Activated CD4-positive, alpha-beta T cell treated with anti-CD3 and anti-CD28 coated beads, Interleukin-2, amount 10 ng/mL, durations not matched to agents 7 days and 5 days (primary cell): ENCODE data around the gene FADS6. TPM values are rescaled to one million over a fixed set of nuclear protein-coding genes. Genes with fewer than 3 reads are reported as not detected.

Experiments
- CTCF ChIA-PET: fragments of 350-600 bp; sonication (Branson Sonifier 250); formaldehyde crosslinking; loops from one replicate; lab custom pipeline; 2021; ENCODE audit warnings: antibody characterized with exemption; lab: Charles Lee
- POLR2A ChIA-PET: fragments of 350-600 bp; sonication (Branson Sonifier 250); formaldehyde crosslinking; loops from one replicate; lab custom pipeline; 2021; ENCODE audit warnings: antibody characterized with exemption; lab: Charles Lee
- DNase-seq: peaks from one replicate; pipeline ENCODE4 v3.0.0-alpha.2; 2020
- H3K27ac Mint-ChIP-seq: one replicate; pipeline ENCODE4 v1.8.0; 2021; ENCODE audit warnings: mild to moderate bottlenecking, moderate library complexity, mixed read lengths
- H3K27me3 Mint-ChIP-seq: one replicate; pipeline ENCODE4 v1.8.0; 2021; ENCODE audit warnings: mixed read lengths
- H3K36me3 Mint-ChIP-seq: one replicate; pipeline ENCODE4 v1.8.0; 2021; ENCODE audit warnings: low read depth, mixed read lengths
- H3K4me1 Mint-ChIP-seq: one replicate; pipeline ENCODE4 v1.8.0; 2021; ENCODE audit warnings: mixed read lengths
- H3K4me3 Mint-ChIP-seq: one replicate; pipeline ENCODE4 v1.8.0; 2021; ENCODE audit warnings: mild to moderate bottlenecking, moderate library complexity, mixed read lengths
- H3K9me3 Mint-ChIP-seq: one replicate; pipeline ENCODE4 v1.8.0; 2021; ENCODE audit warnings: mixed read lengths
- total RNA-seq, 2 experiments: library from RNA; stranded (reverse); gene quantifications; one replicate each; pipeline ENCODE4 v1.2.3, GENCODE V29; 2021

The FADS6 gene
- total RNA-seq, result not detected

- no peaks in the 10 kb centered on the region for H3K9me3 Mint-ChIP-seq
- ChIA-PET POLR2A (no interaction called here), CTCF (interaction anchor here (1.2 to 1.6 kb wide), 3 partner anchors 20 to 66 kb away, joined by 3 to 4 read pairs (median 3); partner anchors contain the start of gene OTOP2)
- H3K27ac Mint-ChIP-seq, result no peak within 1 kb of the TSS
- H3K36me3 Mint-ChIP-seq, result no peaks in the 10 kb centered on the region
- H3K4me3 Mint-ChIP-seq, result peak within 1 kb of the TSS; percentile 40
- peaks cover 5% of the 10 kb centered on the region for H3K4me1 Mint-ChIP-seq
- H3K27me3 Mint-ChIP-seq, result peaks cover 50% of the 10 kb centered on the region
- DNase-seq, result no peak
Observed at GRCh38 chr17:74892974-74893911, at the start of gene FADS6. TSS of gene FADS6 (minus strand) at chr17:74893633. CDS start at chr17:74893595, 38 bp downstream.

GRCh38 chr17:74941128-74941725, 47.8 kb upstream of the FADS6 start:
- H3K27ac Mint-ChIP-seq, result no peak overlapping the region
- no peaks in the 10 kb centered on the region for H3K36me3 Mint-ChIP-seq
- ChIA-PET POLR2A (no interaction called here), CTCF (interaction anchor here (1.8 kb wide), 1 partner anchor 20 kb away, joined by 5 read pairs; no protein-coding TSS in a partner anchor)
- H3K4me1 Mint-ChIP-seq, result peaks cover 2% of the 10 kb centered on the region
- H3K4me3 Mint-ChIP-seq, result no peak overlapping the region
- peaks cover 46% of the 10 kb centered on the region for H3K27me3 Mint-ChIP-seq
- no peaks in the 10 kb centered on the region for H3K9me3 Mint-ChIP-seq
- DNase-seq, result no peak

- Mint-ChIP-seq H3K9me3 (no peaks in the 10 kb centered on the region), H3K4me1 (peaks cover 2% of the 10 kb centered on the region), H3K4me3 (no peak overlapping the region), H3K27me3 (peaks cover 51% of the 10 kb centered on the region), H3K36me3 (no peaks in the 10 kb centered on the region), H3K27ac (peak overlapping the region; percentile 61)
- CTCF ChIA-PET, result interaction anchor here (0.6 to 1.2 kb wide), 3 partner anchors 8 to 288 kb away, joined by 3 to 7 read pairs (median 4); no protein-coding TSS in a partner anchor
- POLR2A ChIA-PET, result no interaction called here
- DNase-seq, result no peak
Observed at GRCh38 chr17:74939534-74939933, 46.1 kb upstream of the FADS6 start.

- no peak for DNase-seq
- Mint-ChIP-seq H3K4me1 (peaks cover 2% of the 10 kb centered on the region), H3K27me3 (peaks cover 57% of the 10 kb centered on the region), H3K4me3 (no peak overlapping the region), H3K9me3 (no peaks in the 10 kb centered on the region), H3K27ac (no peak overlapping the region), H3K36me3 (no peaks in the 10 kb centered on the region)
- CTCF ChIA-PET, result interaction anchor here (0.6 to 1.2 kb wide), 4 partner anchors 9 to 830 kb away, joined by 3 to 4 read pairs (median 4); no protein-coding TSS in a partner anchor
- POLR2A ChIA-PET, result interaction anchor here (0.6 kb wide), 1 partner anchor 19 kb away, joined by 3 read pairs; no protein-coding TSS in a partner anchor
Observed at GRCh38 chr17:74938194-74938950, 44.9 kb upstream of the FADS6 start.

- H3K36me3 Mint-ChIP-seq, result no peaks in the 10 kb centered on the region
- no peak overlapping the region for H3K4me3 Mint-ChIP-seq
- H3K9me3 Mint-ChIP-seq, result no peaks in the 10 kb centered on the region
- CTCF ChIA-PET, result interaction anchor here (0.6 kb wide), 1 partner anchor 831 kb away, joined by 3 read pairs; no protein-coding TSS in a partner anchor
- no peak for DNase-seq
- H3K27me3 Mint-ChIP-seq, result peaks cover 65% of the 10 kb centered on the region
- H3K4me1 Mint-ChIP-seq, result peaks cover 2% of the 10 kb centered on the region
- POLR2A ChIA-PET, result interaction anchor here (0.6 kb wide), 1 partner anchor 20 kb away, joined by 3 read pairs; no protein-coding TSS in a partner anchor
- H3K27ac Mint-ChIP-seq, result no peak overlapping the region
Observed at GRCh38 chr17:74937064-74938051, 43.9 kb upstream of the FADS6 start.

- Mint-ChIP-seq H3K27ac (no peak overlapping the region), H3K36me3 (no peaks in the 10 kb centered on the region), H3K4me1 (peaks cover 2% of the 10 kb centered on the region), H3K4me3 (no peak overlapping the region), H3K9me3 (no peaks in the 10 kb centered on the region), H3K27me3 (peaks cover 70% of the 10 kb centered on the region)
- ChIA-PET CTCF (no interaction called here), POLR2A (no interaction called here)
- DNase-seq, result no peak
Observed at GRCh38 chr17:74936470-74936799, 43.0 kb upstream of the FADS6 start.

GRCh38 chr17:74935585-74936469, 42.4 kb upstream of the FADS6 start, which contains the start of gene OTOP3:
TSS of gene OTOP3 (plus strand) at chr17:74935898. CDS start at chr17:74935922, 24 bp downstream.
- Mint-ChIP-seq H3K36me3 (no peaks in the 10 kb centered on the region), H3K27me3 (peaks cover 73% of the 10 kb centered on the region), H3K4me3 (no peak within 1 kb of the TSS), H3K4me1 (peaks cover 2% of the 10 kb centered on the region), H3K9me3 (no peaks in the 10 kb centered on the region), H3K27ac (no peak within 1 kb of the TSS)
- ChIA-PET CTCF (no interaction called here), POLR2A (no interaction called here)
- no peak for DNase-seq

GRCh38 chr17:74935048-74935447, 41.6 kb upstream of the FADS6 start:
- Mint-ChIP-seq H3K27ac (no peak overlapping the region), H3K9me3 (no peaks in the 10 kb centered on the region), H3K36me3 (no peaks in the 10 kb centered on the region), H3K27me3 (peaks cover 77% of the 10 kb centered on the region), H3K4me1 (peaks cover 2% of the 10 kb centered on the region), H3K4me3 (no peak overlapping the region)
- DNase-seq, result no peak
- POLR2A ChIA-PET, result no interaction called here
- CTCF ChIA-PET, result interaction anchor here (0.6 kb wide), 1 partner anchor 348 kb away, joined by 3 read pairs; no protein-coding TSS in a partner anchor

- H3K36me3 Mint-ChIP-seq, result no peaks in the 10 kb centered on the region
- POLR2A ChIA-PET, result no interaction called here
- no peaks in the 10 kb centered on the region for H3K4me1 Mint-ChIP-seq
- no peaks in the 10 kb centered on the region for H3K9me3 Mint-ChIP-seq
- CTCF ChIA-PET, result interaction anchor here (0.9 kb wide), 1 partner anchor 241 kb away, joined by 7 read pairs; no protein-coding TSS in a partner anchor
- H3K27me3 Mint-ChIP-seq, result peaks cover 71% of the 10 kb centered on the region
- H3K4me3 Mint-ChIP-seq, result no peak overlapping the region
- no peak overlapping the region for H3K27ac Mint-ChIP-seq
- no peak for DNase-seq
Observed at GRCh38 chr17:74930535-74931036, 37.2 kb upstream of the FADS6 start.

GRCh38 chr17:74928786-74929185, 35.4 kb upstream of the FADS6 start:
- H3K4me3 Mint-ChIP-seq, result no peak overlapping the region
- no peak for DNase-seq
- no peaks in the 10 kb centered on the region for H3K36me3 Mint-ChIP-seq
- ChIA-PET POLR2A (no interaction called here), CTCF (no interaction called here)
- H3K9me3 Mint-ChIP-seq, result no peaks in the 10 kb centered on the region
- H3K27me3 Mint-ChIP-seq, result peaks cover 74% of the 10 kb centered on the region
- H3K27ac Mint-ChIP-seq, result no peak overlapping the region
- no peaks in the 10 kb centered on the region for H3K4me1 Mint-ChIP-seq
